Measurements from ENCODE around the gene TOMM20.

The TOMM20 gene

GRCh38 chr1:235134171-235134570, 5.5 kb upstream of the TOMM20 start:
- Histone ChIP-seq H3K9me3 (replicated peaks; ENCODE audit: insufficient read depth, low read length) (no peaks in the 10 kb centered on the region), H3F3A (ENCODE audit: insufficient read depth, low read length) (peaks cover 14% of the 10 kb centered on the region), H3K36me3 (replicated peaks; ENCODE audit: insufficient read depth, low read length) (peaks cover 11% of the 10 kb centered on the region), H3K27ac (ENCODE audit: low read length) (no peak overlapping the region), H3K27me3 (replicated peaks; ENCODE audit: insufficient read depth, low read length) (no peaks in the 10 kb centered on the region), H3K9me2 (replicated peaks; ENCODE audit: insufficient read depth, low read length) (no peaks in the 10 kb centered on the region), H3K9ac (ENCODE audit: low read length) (no peak overlapping the region), H2AFZ (ENCODE audit: low read length) (no peak overlapping the region), H4K20me1 (ENCODE audit: insufficient read depth, low read length) (no peaks in the 10 kb centered on the region), H3K4me1 (ENCODE audit: low read length) (no peaks in the 10 kb centered on the region), H3K4me2 (ENCODE audit: low read depth, low read length) (no peak overlapping the region), H3K4me3 (ENCODE audit: low read length) (no peak overlapping the region), H3K79me2 (ENCODE audit: low read length) (no peaks in the 10 kb centered on the region)
- TF ChIP-seq CTCF (IDR thresholded peaks at IDR 0.05; ENCODE audit: low read length) (no peak), EZH2phosphoT487 (IDR thresholded peaks at IDR 0.05; ENCODE audit: low read length) (no peak), EZH2 (optimal IDR thresholded peaks at IDR 0.05; ENCODE audit: low read depth, low read length) (no peak)
- DNase-seq = no peak

GRCh38 chr1:235133086-235133485, 4.4 kb upstream of the TOMM20 start:
- Histone ChIP-seq H3F3A (ENCODE audit: insufficient read depth, low read length) (peaks cover 17% of the 10 kb centered on the region), H3K9me2 (replicated peaks; ENCODE audit: insufficient read depth, low read length) (no peaks in the 10 kb centered on the region), H2AFZ (ENCODE audit: low read length) (no peak overlapping the region), H3K27me3 (replicated peaks; ENCODE audit: insufficient read depth, low read length) (no peaks in the 10 kb centered on the region), H4K20me1 (ENCODE audit: insufficient read depth, low read length) (no peaks in the 10 kb centered on the region), H3K4me3 (ENCODE audit: low read length) (no peak overlapping the region), H3K9me3 (replicated peaks; ENCODE audit: insufficient read depth, low read length) (no peaks in the 10 kb centered on the region), H3K9ac (ENCODE audit: low read length) (no peak overlapping the region), H3K4me2 (ENCODE audit: low read depth, low read length) (no peak overlapping the region), H3K27ac (ENCODE audit: low read length) (no peak overlapping the region), H3K4me1 (ENCODE audit: low read length) (no peaks in the 10 kb centered on the region), H3K79me2 (ENCODE audit: low read length) (peaks cover 6% of the 10 kb centered on the region), H3K36me3 (replicated peaks; ENCODE audit: insufficient read depth, low read length) (peaks cover 11% of the 10 kb centered on the region)
- DNase-seq = no peak
- TF ChIP-seq CTCF (IDR thresholded peaks at IDR 0.05; ENCODE audit: low read length) (no peak), EZH2 (optimal IDR thresholded peaks at IDR 0.05; ENCODE audit: low read depth, low read length) (no peak), EZH2phosphoT487 (IDR thresholded peaks at IDR 0.05; ENCODE audit: low read length) (no peak)

GRCh38 chr1:235131961-235132360, 3.3 kb upstream of the TOMM20 start:
- Histone ChIP-seq H3K4me2 (ENCODE audit: low read depth, low read length) (no peak overlapping the region), H3K36me3 (replicated peaks; ENCODE audit: insufficient read depth, low read length) (peaks cover 5% of the 10 kb centered on the region; the same call in 1 of the 2 replicates), H4K20me1 (ENCODE audit: insufficient read depth, low read length) (no peaks in the 10 kb centered on the region), H3K9me3 (replicated peaks; ENCODE audit: insufficient read depth, low read length) (no peaks in the 10 kb centered on the region), H3K79me2 (ENCODE audit: low read length) (peaks cover 17% of the 10 kb centered on the region), H3K27me3 (replicated peaks; ENCODE audit: insufficient read depth, low read length) (no peaks in the 10 kb centered on the region), H3K4me1 (ENCODE audit: low read length) (peaks cover 2% of the 10 kb centered on the region; the same call in 1 of the 2 replicates), H3F3A (ENCODE audit: insufficient read depth, low read length) (peaks cover 17% of the 10 kb centered on the region), H3K4me3 (ENCODE audit: low read length) (no peak overlapping the region), H3K9me2 (replicated peaks; ENCODE audit: insufficient read depth, low read length) (no peaks in the 10 kb centered on the region), H2AFZ (ENCODE audit: low read length) (no peak overlapping the region), H3K9ac (ENCODE audit: low read length) (no peak overlapping the region), H3K27ac (ENCODE audit: low read length) (no peak overlapping the region)
- DNase-seq = no peak
- TF ChIP-seq EZH2phosphoT487 (IDR thresholded peaks at IDR 0.05; ENCODE audit: low read length) = no peak

- Histone ChIP-seq H3K27ac (ENCODE audit: low read length) (no peak overlapping the region), H3K4me2 (ENCODE audit: low read depth, low read length) (no peak overlapping the region), H3K9ac (ENCODE audit: low read length) (no peak overlapping the region), H3K79me2 (ENCODE audit: low read length) (peaks cover 28% of the 10 kb centered on the region), H2AFZ (ENCODE audit: low read length) (no peak overlapping the region), H3K36me3 (replicated peaks; ENCODE audit: insufficient read depth, low read length) (peaks cover 8% of the 10 kb centered on the region; the same call in 1 of the 2 replicates), H3K4me3 (ENCODE audit: low read length) (no peak overlapping the region), H4K20me1 (ENCODE audit: insufficient read depth, low read length) (no peaks in the 10 kb centered on the region), H3F3A (ENCODE audit: insufficient read depth, low read length) (peaks cover 17% of the 10 kb centered on the region), H3K9me2 (replicated peaks; ENCODE audit: insufficient read depth, low read length) (no peaks in the 10 kb centered on the region), H3K9me3 (replicated peaks; ENCODE audit: insufficient read depth, low read length) (no peaks in the 10 kb centered on the region), H3K4me1 (ENCODE audit: low read length) (peaks cover 5% of the 10 kb centered on the region; the same call in 1 of the 2 replicates), H3K27me3 (replicated peaks; ENCODE audit: insufficient read depth, low read length) (no peaks in the 10 kb centered on the region)
- TF ChIP-seq EZH2 (optimal IDR thresholded peaks at IDR 0.05; ENCODE audit: low read depth, low read length) (no peak), EZH2phosphoT487 (IDR thresholded peaks at IDR 0.05; ENCODE audit: low read length) (no peak), CTCF (IDR thresholded peaks at IDR 0.05; ENCODE audit: low read length) (no peak)
- no peak for DNase-seq
Observed at GRCh38 chr1:235130766-235131270, 2.2 kb upstream of the TOMM20 start.
